Measurements from ENCODE around the gene MTMR12. TPM values are rescaled to one million over a fixed set of nuclear protein-coding genes. Genes with fewer than 3 reads are reported as not detected.

Gene MTMR12
- total and polyA plus RNA-seq, 2 of the 13 experiments (the other 11 are each of a cell fraction or from before 2014, with no cell fraction given) = 23.4 to 36.6 TPM

- no peak for TF ChIP-seq SMC3 (IDR thresholded peaks at IDR 0.05; ENCODE audit: low read length)
- no peak for TF ChIP-seq MLXIP (CRISPR knock-in tag; IDR thresholded peaks at IDR 0.05; ENCODE audit: borderline replicate concordance)
- TF ChIP-seq STAT5B (CRISPR knock-in tag; IDR thresholded peaks at IDR 0.05) = no peak
- TF ChIP-seq MED1 (CRISPR knock-in tag; IDR thresholded peaks at IDR 0.05) = peak; percentile 25; the same call in 1 of the 2 replicates
- no peak for TF ChIP-seq HOXA5 (CRISPR knock-in tag; IDR thresholded peaks at IDR 0.05)
- peak; percentile 58 for TF ChIP-seq CEBPG (CRISPR knock-in tag; IDR thresholded peaks at IDR 0.05)
- no peak for TF ChIP-seq ZNF18 (CRISPR knock-in tag; IDR thresholded peaks at IDR 0.05; ENCODE audit: insufficient replicate concordance)
- TF ChIP-seq ZNF12 (CRISPR knock-in tag; IDR thresholded peaks at IDR 0.05) = peak; percentile 68; the same call in 1 of the 2 replicates
- TF ChIP-seq ZNF841 (CRISPR knock-in tag; IDR thresholded peaks at IDR 0.05; ENCODE audit: borderline replicate concordance) = no peak
- no peak for TF ChIP-seq ZUFSP (CRISPR knock-in tag; IDR thresholded peaks at IDR 0.05; ENCODE audit: borderline replicate concordance)
- TF ChIP-seq KMT2A (CRISPR knock-in tag; IDR thresholded peaks at IDR 0.05) = no peak
- no peak for TF ChIP-seq TEF (CRISPR knock-in tag; IDR thresholded peaks at IDR 0.05)
- peak; percentile 95 for TF ChIP-seq TEAD3 (CRISPR knock-in tag; optimal IDR thresholded peaks at IDR 0.05; ENCODE audit: borderline replicate concordance)
- no peak for TF ChIP-seq AHR (CRISPR knock-in tag; IDR thresholded peaks at IDR 0.05)
- TF ChIP-seq HNRNPH1 (optimal IDR thresholded peaks at IDR 0.05; ENCODE audit: low read depth, low read length) = no peak
- no peak for TF ChIP-seq ZNF280B (CRISPR knock-in tag; IDR thresholded peaks at IDR 0.05; ENCODE audit: borderline replicate concordance)
- no peak for TF ChIP-seq SMAD9 (CRISPR knock-in tag; IDR thresholded peaks at IDR 0.05)
- 0 out of 2 replicates have a peak, but pooled peaks have one; percentile 40 for TF ChIP-seq NCOA2 (CRISPR knock-in tag; IDR thresholded peaks at IDR 0.05)
- no peak for TF ChIP-seq STAT6 (CRISPR knock-in tag; IDR thresholded peaks at IDR 0.05; ENCODE audit: borderline replicate concordance)
- TF ChIP-seq ZNF143 (CRISPR knock-in tag; IDR thresholded peaks at IDR 0.05) = no peak
- TF ChIP-seq ZNF562 (CRISPR knock-in tag; IDR thresholded peaks at IDR 0.05; ENCODE audit: borderline replicate concordance) = no peak
These were observed 37.4 kb downstream of the MTMR12 start (continued) for GRCh38 chr5:32275396-32275741.

Measured in HepG2 (cell line).